NCI-H146 (cell line): ENCODE results near the gene SNX24.

Experiments
- DNase-seq: peaks from one replicate; lab custom pipeline; 2025; lab: John Stamatoyannopoulos, UW

The SNX24 gene

GRCh38 chr5:122921826-122922225, 76.4 kb downstream of the SNX24 start:
- DNase-seq, result no peak

GRCh38 chr5:122924203-122924602, 78.8 kb downstream of the SNX24 start:
- no peak for DNase-seq

GRCh38 chr5:122924719-122925395, 79.4 kb downstream of the SNX24 start:
- no peak for DNase-seq

GRCh38 chr5:122929001-122929400, 83.6 kb downstream of the SNX24 start:
- DNase-seq, result no peak

- no peak for DNase-seq
Observed at GRCh38 chr5:122929980-122930379, 84.6 kb downstream of the SNX24 start.

- DNase-seq, result no peak
Observed at GRCh38 chr5:122933956-122934355, 88.5 kb downstream of the SNX24 start.

GRCh38 chr5:122936088-122936487, 90.7 kb downstream of the SNX24 start:
- no peak for DNase-seq

- no peak for DNase-seq
Observed at GRCh38 chr5:122937914-122938313, 92.5 kb downstream of the SNX24 start.

GRCh38 chr5:122940890-122941289, 95.5 kb downstream of the SNX24 start:
- DNase-seq, result no peak

- no peak for DNase-seq
Observed at GRCh38 chr5:122941737-122942136, 96.3 kb downstream of the SNX24 start.

- DNase-seq, result no peak
Observed at GRCh38 chr5:122942164-122942914, 96.9 kb downstream of the SNX24 start.

- no peak for DNase-seq
Observed at GRCh38 chr5:122943050-122943698, 97.8 kb downstream of the SNX24 start.

- DNase-seq, result no peak
Observed at GRCh38 chr5:122944051-122944450, 98.6 kb downstream of the SNX24 start.

GRCh38 chr5:122947372-122947771, 102.0 kb downstream of the SNX24 start:
- DNase-seq, result no peak

GRCh38 chr5:122947772-122948171, 102.4 kb downstream of the SNX24 start:
- DNase-seq, result no peak

GRCh38 chr5:122948319-122948718, 102.9 kb downstream of the SNX24 start:
- no peak for DNase-seq

- DNase-seq, result no peak
Observed at GRCh38 chr5:122951658-122952057, 106.2 kb downstream of the SNX24 start.

- no peak for DNase-seq
Observed at GRCh38 chr5:122954719-122955118, 109.3 kb downstream of the SNX24 start.

- DNase-seq, result no peak
Observed at GRCh38 chr5:122957457-122957856, 112.0 kb downstream of the SNX24 start.

GRCh38 chr5:122959740-122960445, 114.5 kb downstream of the SNX24 start:
- DNase-seq, result no peak

- no peak for DNase-seq
Observed at GRCh38 chr5:122963305-122963704, 117.9 kb downstream of the SNX24 start.

- no peak for DNase-seq
Observed at GRCh38 chr5:122965111-122965510, 119.7 kb downstream of the SNX24 start.

- DNase-seq, result no peak
Observed at GRCh38 chr5:122967085-122967484, 121.7 kb downstream of the SNX24 start.
